ENCODE results near the gene KRTAP4-1.
"Not testable (repeated sequence)": the region's sequence is repeated elsewhere in the genome, so short reads cannot be mapped to it uniquely, and the experiment has no call there.

The KRTAP4-1 gene

DNA sequence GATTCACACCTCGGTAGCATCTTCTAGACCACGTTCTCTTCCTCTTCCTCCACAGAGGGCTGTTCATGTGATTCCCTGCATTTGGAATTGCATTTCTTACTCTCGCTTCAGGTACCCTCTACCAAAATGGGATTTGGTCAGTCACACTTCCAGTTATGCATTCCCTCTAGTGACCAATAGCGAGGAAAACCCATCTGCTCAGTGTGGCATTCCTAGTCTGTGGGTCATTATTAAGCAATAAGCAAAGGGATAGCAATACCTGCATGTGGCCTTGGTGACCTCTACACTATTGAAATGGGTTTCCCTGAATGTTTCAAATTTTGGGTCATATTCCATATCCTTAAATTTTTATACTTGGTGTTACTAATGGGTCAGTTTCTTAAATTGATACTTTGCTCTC lies 34.7 kb downstream of the KRTAP4-1 start:
- DNase-seq (ENCODE audit: insufficient read length, low spot score) = no peak
- no peak for FAIRE-seq

GRCh38 chr17:41149652-41149985 lies 35.1 kb downstream of the KRTAP4-1 start, which contains the start of gene KRTAP4-5:
Gene KRTAP4-5, minus strand, starts transcription at chr17:41149825. Its CDS starts 58 bp downstream, at chr17:41149767.
- no peak for TF ChIP-seq POU2F2 (IDR thresholded peaks at IDR 0.05; ENCODE audit: low read depth, low read length)
- TF ChIP-seq TAF1 (IDR thresholded peaks at IDR 0.05; ENCODE audit: low read depth, low read length) = no peak
- TF ChIP-seq POLR2A (IDR thresholded peaks at IDR 0.05; ENCODE audit: low read depth, low read length) = no peak
- TF ChIP-seq SPI1 (IDR thresholded peaks at IDR 0.05; ENCODE audit: low read depth, low read length) = no peak
- TF ChIP-seq PAX5 (IDR thresholded peaks at IDR 0.05; ENCODE audit: insufficient read depth, low read length, severe bottlenecking) = no peak
- no peak for TF ChIP-seq POLR2AphosphoS5 (IDR thresholded peaks at IDR 0.05; ENCODE audit: low read depth, low read length)
- no peak for FAIRE-seq

More for the DNA sequence above, 34.7 kb downstream of the KRTAP4-1 start:
- no peak for TF ChIP-seq POU2F2 (IDR thresholded peaks at IDR 0.05; ENCODE audit: low read depth, low read length)
- no peak for TF ChIP-seq POLR2AphosphoS5 (IDR thresholded peaks at IDR 0.05; ENCODE audit: low read depth, low read length)
- no peak for TF ChIP-seq SPI1 (IDR thresholded peaks at IDR 0.05; ENCODE audit: low read depth, low read length)
- no peak for TF ChIP-seq POLR2A (IDR thresholded peaks at IDR 0.05; ENCODE audit: low read depth, low read length)
- no peak for TF ChIP-seq TAF1 (IDR thresholded peaks at IDR 0.05; ENCODE audit: low read depth, low read length)
- no peak for TF ChIP-seq PAX5 (IDR thresholded peaks at IDR 0.05; ENCODE audit: insufficient read depth, low read length, severe bottlenecking)

DNA sequence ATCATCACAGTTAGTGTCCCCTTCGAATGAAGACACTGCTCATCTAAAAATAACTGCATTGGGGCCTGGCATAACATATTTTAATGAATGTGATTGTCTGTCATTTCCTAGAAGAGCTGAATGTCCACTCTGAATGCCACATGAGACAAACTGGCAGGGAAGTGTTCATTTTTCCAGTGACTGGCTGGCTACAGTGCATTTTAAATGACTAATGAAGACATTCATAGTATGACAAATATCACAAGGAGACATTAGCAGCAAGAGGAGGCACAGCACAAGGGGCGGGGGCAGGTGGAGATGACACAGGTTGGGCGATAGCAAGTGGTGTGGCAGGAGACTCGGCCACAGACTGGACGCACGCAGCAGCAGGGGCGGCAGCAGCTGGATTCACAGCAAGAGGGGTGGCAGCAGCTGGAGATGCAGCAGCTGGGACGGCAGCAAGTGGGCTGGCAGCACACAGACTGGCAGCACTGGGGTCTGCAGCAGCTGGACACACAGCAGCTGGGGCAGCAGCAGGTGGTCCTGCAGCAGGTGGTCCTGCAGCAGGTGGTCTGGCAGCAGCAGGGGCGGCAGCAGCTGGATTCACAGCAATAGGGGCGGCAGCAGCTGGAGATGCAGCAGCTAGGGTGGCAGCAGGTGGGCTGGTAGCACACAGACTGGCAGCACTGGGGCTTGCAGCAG lies 35.6 kb downstream of the KRTAP4-1 start:
- not testable (repeated sequence) for FAIRE-seq; DNase-seq (ENCODE audit: insufficient read length, low spot score)

More at GRCh38 chr17:41149652-41149985, 35.1 kb downstream of the KRTAP4-1 start, which contains the start of gene KRTAP4-5:
- DNase-seq (ENCODE audit: insufficient read length, low spot score) = no peak

GRCh38 chr17:41147531-41148204 lies 37.0 kb downstream of the KRTAP4-1 start:
- DNase-seq (ENCODE audit: insufficient read length, low spot score) = no peak
- TF ChIP-seq SPI1 (IDR thresholded peaks at IDR 0.05; ENCODE audit: low read depth, low read length) (no peak), POU2F2 (IDR thresholded peaks at IDR 0.05; ENCODE audit: low read depth, low read length) (no peak), POLR2A (IDR thresholded peaks at IDR 0.05; ENCODE audit: low read depth, low read length) (no peak), TAF1 (IDR thresholded peaks at IDR 0.05; ENCODE audit: low read depth, low read length) (no peak), POLR2AphosphoS5 (IDR thresholded peaks at IDR 0.05; ENCODE audit: low read depth, low read length) (no peak)
- FAIRE-seq = no peak

DNA sequence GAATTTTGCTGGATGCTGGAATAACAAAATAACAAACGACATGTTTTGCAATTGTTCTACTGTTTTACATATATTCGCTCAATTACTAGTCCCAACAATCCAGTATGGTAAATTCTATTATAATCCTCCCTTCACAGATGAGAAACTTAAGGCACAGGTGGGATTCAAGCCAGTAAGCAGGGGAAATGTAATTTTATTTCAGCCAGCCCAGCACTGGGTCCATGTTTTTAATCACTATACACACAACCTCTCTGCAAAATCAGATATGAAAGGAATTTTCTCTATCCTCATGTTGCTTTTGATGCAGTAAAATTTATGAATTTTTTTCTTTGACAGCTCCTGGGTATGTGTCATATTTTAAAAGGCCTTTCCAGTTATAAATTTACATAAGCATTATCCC lies 39.5 kb downstream of the KRTAP4-1 start:
- no peak for DNase-seq (ENCODE audit: insufficient read length, low spot score)
- no peak for TF ChIP-seq POLR2A (IDR thresholded peaks at IDR 0.05; ENCODE audit: low read depth, low read length)
- TF ChIP-seq SPI1 (IDR thresholded peaks at IDR 0.05; ENCODE audit: low read depth, low read length) = no peak
- TF ChIP-seq PAX5 (IDR thresholded peaks at IDR 0.05; ENCODE audit: insufficient read depth, low read length, severe bottlenecking) = no peak
- no peak for TF ChIP-seq POLR2AphosphoS5 (IDR thresholded peaks at IDR 0.05; ENCODE audit: low read depth, low read length)
- no peak for TF ChIP-seq TAF1 (IDR thresholded peaks at IDR 0.05; ENCODE audit: low read depth, low read length)
- TF ChIP-seq POU2F2 (IDR thresholded peaks at IDR 0.05; ENCODE audit: low read depth, low read length) = no peak
- no peak for FAIRE-seq

- TF ChIP-seq POLR2AphosphoS5 (IDR thresholded peaks at IDR 0.05; ENCODE audit: low read depth, low read length) (no peak), SPI1 (IDR thresholded peaks at IDR 0.05; ENCODE audit: low read depth, low read length) (no peak), TAF1 (IDR thresholded peaks at IDR 0.05; ENCODE audit: low read depth, low read length) (no peak)
- no peak for FAIRE-seq
- no peak for DNase-seq (ENCODE audit: insufficient read length, low spot score)
Measured at GRCh38 chr17:41144846-41145245, 39.9 kb downstream of the KRTAP4-1 start.

DNA sequence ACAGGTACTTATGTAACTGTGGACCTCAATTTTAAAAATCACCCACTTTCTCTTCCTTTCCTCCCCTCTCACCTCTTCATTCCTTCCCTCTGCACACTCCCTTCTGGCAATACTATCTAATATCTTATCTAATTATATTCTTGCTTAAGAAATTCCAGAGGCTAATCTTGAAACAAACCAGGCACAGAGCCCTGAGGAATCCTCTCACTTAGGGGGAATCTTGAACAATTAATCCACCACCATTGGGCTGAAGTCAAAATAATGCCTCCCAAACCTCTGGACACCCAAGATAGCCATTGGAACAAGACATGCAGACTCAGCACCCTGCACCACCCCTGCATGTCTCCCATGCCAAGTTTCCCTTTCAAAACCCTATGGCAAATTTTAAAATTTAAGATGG lies 43.4 kb downstream of the KRTAP4-1 start:
- FAIRE-seq = no peak
- no peak for DNase-seq (ENCODE audit: insufficient read length, low spot score)
- TF ChIP-seq POLR2A (IDR thresholded peaks at IDR 0.05; ENCODE audit: low read depth, low read length) (no peak), PAX5 (IDR thresholded peaks at IDR 0.05; ENCODE audit: insufficient read depth, low read length, severe bottlenecking) (no peak), POLR2AphosphoS5 (IDR thresholded peaks at IDR 0.05; ENCODE audit: low read depth, low read length) (no peak), TAF1 (IDR thresholded peaks at IDR 0.05; ENCODE audit: low read depth, low read length) (no peak), POU2F2 (IDR thresholded peaks at IDR 0.05; ENCODE audit: low read depth, low read length) (no peak), SPI1 (IDR thresholded peaks at IDR 0.05; ENCODE audit: low read depth, low read length) (no peak)

GRCh38 chr17:41140360-41141131 lies 44.2 kb downstream of the KRTAP4-1 start, which contains the start of gene KRTAP4-6:
Gene KRTAP4-6, minus strand, starts transcription at chr17:41140544. Its CDS starts 57 bp downstream, at chr17:41140487.
- no peak for TF ChIP-seq PAX5 (IDR thresholded peaks at IDR 0.05; ENCODE audit: insufficient read depth, low read length, severe bottlenecking)
- no peak for TF ChIP-seq TAF1 (IDR thresholded peaks at IDR 0.05; ENCODE audit: low read depth, low read length)
- TF ChIP-seq POLR2A (IDR thresholded peaks at IDR 0.05; ENCODE audit: low read depth, low read length) = no peak
- no peak for TF ChIP-seq POU2F2 (IDR thresholded peaks at IDR 0.05; ENCODE audit: low read depth, low read length)
- TF ChIP-seq SPI1 (IDR thresholded peaks at IDR 0.05; ENCODE audit: low read depth, low read length) = no peak
- no peak for TF ChIP-seq POLR2AphosphoS5 (IDR thresholded peaks at IDR 0.05; ENCODE audit: low read depth, low read length)
- FAIRE-seq (no peak), DNase-seq (ENCODE audit: insufficient read length, low spot score) (no peak)

- FAIRE-seq; DNase-seq (ENCODE audit: insufficient read length, low spot score): not testable (repeated sequence)
Measured at GRCh38 chr17:41139865-41140264, 44.8 kb downstream of the KRTAP4-1 start.

All from GM12891 (cell line).